Suprapubic skin (tissue), 4 donors: Measurements from ENCODE around the gene MRGPRF.

Source experiments
- CTCF ChIP-seq, 2 donors: fragments of 200-600 bp in 1 of 2; fragments of 450-650 bp in 1 of 2; sonication (generic) in 1 of 2; IDR thresholded peaks; one replicate each; pipeline ENCODE4 v1.5.1; 2016 to 2019; ENCODE audit warnings: antibody characterized with exemption in 2 of 2, mild to moderate bottlenecking in 1 of 2, moderate library complexity in 1 of 2
- EP300 ChIP-seq: sonication (generic); formaldehyde crosslinking; IDR thresholded peaks from one replicate; pipeline ENCODE4 v1.6.1; 2017; ENCODE audit warnings: antibody characterized with exemption
- POLR2A ChIP-seq, 2 donors: fragments of 450-650 bp; IDR thresholded peaks; one replicate each; pipeline ENCODE4 v1.6.1; 2017; ENCODE audit warnings: antibody characterized with exemption in 2 of 2, mild to moderate bottlenecking in 2 of 2, moderate library complexity in 2 of 2
- POLR2AphosphoS5 ChIP-seq, 3 donors: sonication (generic); formaldehyde crosslinking; IDR thresholded peaks; one replicate each; pipeline ENCODE4 v1.6.1; 2017; ENCODE audit warnings: antibody characterized with exemption in 3 of 3

GRCh38 chr11:69055598-69056516 lies 42.8 kb upstream of the MRGPRF start:
- TF ChIP-seq CTCF (IDR thresholded peaks at IDR 0.05) = no peak
- no peak for TF ChIP-seq POLR2AphosphoS5 (IDR thresholded peaks at IDR 0.05)
- no peak for TF ChIP-seq POLR2A (IDR thresholded peaks at IDR 0.05)
- TF ChIP-seq EP300 = no peak
